Body of pancreas (tissue), 4 donors: ENCODE measurements around the gene GNB5. TPM values are rescaled to one million over a fixed set of nuclear protein-coding genes. Genes with fewer than 3 reads are reported as not detected.

Experiments used
- ATAC-seq: fragments of 150-250 bp; one replicate; pipeline ENCODE4 v1.9.1; 2016
- DNase-seq, 4 donors: peaks; one replicate each; pipeline ENCODE4 v3.0.0-alpha.2; 2019
- H3K27ac ChIP-seq, 4 donors: fragments of 200-600 bp; sonication (generic); 1 replicate in 3 of 4; 2 replicates in 1 of 4; pipeline versions ENCODE4 v1.5.1 to v1.6.1; 2016 to 2019; ENCODE audit warnings: mild to moderate bottlenecking in 1 of 4, mixed read lengths in 1 of 4, moderate library complexity in 1 of 4
- H3K27me3 ChIP-seq, 2 donors: fragments of 200-600 bp; sonication (generic); one replicate each; pipeline ENCODE4 v1.6.0; 2016; ENCODE audit warnings: mild to moderate bottlenecking in 1 of 2
- H3K36me3 ChIP-seq, 2 donors: fragments of 200-600 bp; sonication (generic); replicated peaks in 1 of 2; 2 replicates each; pipeline ENCODE4 v1.5.1; 2016; ENCODE audit warnings: low read depth in 2 of 2; ENCODE audit not compliant: insufficient read depth in 1 of 2
- H3K4me1 ChIP-seq: fragments of 200-600 bp; sonication (generic); one replicate; pipeline ENCODE4 v1.6.0; 2016
- H3K4me3 ChIP-seq, 2 donors: fragments of 200-600 bp; sonication (generic); 1 replicate in 1 of 2; 2 replicates in 1 of 2; pipeline ENCODE4 v1.5.1; 2016 to 2019
- H3K9me3 ChIP-seq, 3 donors: fragments of 200-600 bp; sonication (generic); 1 replicate in 2 of 3; 2 replicates in 1 of 3; pipeline ENCODE4 v1.5.1; 2016
- POLR2A ChIP-seq, 3 donors: fragments of 450-650 bp; IDR thresholded peaks; one replicate each; pipeline ENCODE4 v1.6.1; 2016; ENCODE audit warnings: antibody characterized with exemption in 3 of 3, mild to moderate bottlenecking in 2 of 3
- WGBS, 2 donors: methylation state at CpG; one replicate each; pipeline ENCODE4 v1.1.5; 2017; 5-methylcytosine and 5-hydroxymethylcytosine counted together
- intact Hi-C: fragments of 100-400 bp; cut with DNase I; formaldehyde crosslinking; loops from one replicate; pipeline ENCODE4 v1.15.1; 2023
- total RNA-seq, 2 donors: library from RNA; depleted of rRNA; stranded (reverse); fragments of >200 nt; gene quantifications; one replicate each; pipeline ENCODE4 v1.1.0, GENCODE V29; 2016
- TF ChIP-seq, protein P1 (sequence below), 7 experiments: fragments of 450-650 bp in 4 of 7; fragments of 200-600 bp in 3 of 7; sonication (generic) in 3 of 7; IDR thresholded peaks; one replicate each; pipeline ENCODE4 v1.5.1; 2016 to 2019; ENCODE audit warnings: antibody characterized with exemption in 7 of 7

GNB5 gene
- total RNA-seq, 2 donors from 2014 or later, result 15.8 to 25.2 TPM

DNA sequence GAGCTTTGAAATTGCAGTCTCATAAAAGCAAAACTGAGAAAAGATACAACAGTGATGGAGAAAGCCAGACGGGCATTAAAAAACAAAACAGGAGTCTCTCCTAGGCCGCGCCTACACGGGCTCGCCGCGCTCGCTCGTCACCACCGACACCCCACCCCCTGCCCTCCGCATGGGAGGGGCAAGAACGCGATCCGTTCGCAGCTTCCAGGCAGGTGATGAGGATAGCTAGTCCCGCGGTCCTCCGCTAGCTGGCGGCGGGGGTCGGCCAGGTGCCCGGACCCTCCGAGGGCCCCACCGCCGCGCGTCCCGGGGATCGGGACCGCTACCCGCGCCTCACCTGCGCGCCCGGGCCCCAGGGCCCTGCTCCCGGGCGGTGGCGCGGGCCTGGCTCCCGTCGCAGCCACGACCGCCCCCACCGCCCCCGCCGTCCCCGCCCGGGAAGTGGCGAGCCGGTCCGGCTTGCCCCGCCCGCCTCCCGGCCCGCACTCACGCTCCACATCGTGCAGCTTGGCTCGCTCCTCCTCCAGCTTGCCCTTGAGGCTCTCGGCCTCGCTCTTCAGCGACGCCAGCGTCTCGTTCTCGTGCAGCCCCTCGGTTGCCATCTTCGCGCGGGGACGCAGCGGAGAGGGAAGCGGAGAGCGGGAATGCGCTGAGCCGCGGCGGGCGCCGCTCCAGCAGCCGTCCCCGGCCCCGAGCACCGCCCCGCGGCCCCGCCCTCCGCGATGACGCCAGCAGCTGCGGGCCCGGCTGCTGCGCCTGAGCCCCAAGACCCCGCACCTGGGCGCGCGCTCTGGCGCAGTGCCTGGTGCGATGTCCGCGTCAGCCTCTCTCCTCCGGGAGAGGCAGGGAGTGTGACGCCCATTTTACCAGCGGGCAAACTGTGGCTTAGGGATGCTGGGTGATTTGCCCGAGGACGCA is 11.7 kb downstream of the GNB5 start:
- DNase-seq (peak; percentile 81 to 87 (median 85)), ATAC-seq (peak; percentile 86)
- TF ChIP-seq POLR2A (IDR thresholded peaks at IDR 0.05), result peak; percentile 51 to 74 (median 62)
- TF ChIP-seq, protein P1, sequence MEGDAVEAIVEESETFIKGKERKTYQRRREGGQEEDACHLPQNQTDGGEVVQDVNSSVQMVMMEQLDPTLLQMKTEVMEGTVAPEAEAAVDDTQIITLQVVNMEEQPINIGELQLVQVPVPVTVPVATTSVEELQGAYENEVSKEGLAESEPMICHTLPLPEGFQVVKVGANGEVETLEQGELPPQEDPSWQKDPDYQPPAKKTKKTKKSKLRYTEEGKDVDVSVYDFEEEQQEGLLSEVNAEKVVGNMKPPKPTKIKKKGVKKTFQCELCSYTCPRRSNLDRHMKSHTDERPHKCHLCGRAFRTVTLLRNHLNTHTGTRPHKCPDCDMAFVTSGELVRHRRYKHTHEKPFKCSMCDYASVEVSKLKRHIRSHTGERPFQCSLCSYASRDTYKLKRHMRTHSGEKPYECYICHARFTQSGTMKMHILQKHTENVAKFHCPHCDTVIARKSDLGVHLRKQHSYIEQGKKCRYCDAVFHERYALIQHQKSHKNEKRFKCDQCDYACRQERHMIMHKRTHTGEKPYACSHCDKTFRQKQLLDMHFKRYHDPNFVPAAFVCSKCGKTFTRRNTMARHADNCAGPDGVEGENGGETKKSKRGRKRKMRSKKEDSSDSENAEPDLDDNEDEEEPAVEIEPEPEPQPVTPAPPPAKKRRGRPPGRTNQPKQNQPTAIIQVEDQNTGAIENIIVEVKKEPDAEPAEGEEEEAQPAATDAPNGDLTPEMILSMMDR (IDR thresholded peaks at IDR 0.05), result no peak
- H3K9me3 ChIP-seq, result no peaks in the 10 kb centered on the region
- no peaks in the 10 kb centered on the region for H3K36me3 ChIP-seq
- H3K27me3 ChIP-seq, result no peaks in the 10 kb centered on the region
- peaks cover 30% of the 10 kb centered on the region for H3K4me1 ChIP-seq
- intact Hi-C loops, result no loop called here
- peak overlapping the region; percentile 82 to 95 (median 90) for H3K27ac ChIP-seq
- peak overlapping the region; percentile 32 to 46 for H3K4me3 ChIP-seq
- WGBS, 2 donors, result 0 to 1% methylated on average over 15 to 80 of the region's 105 CpGs

DNA sequence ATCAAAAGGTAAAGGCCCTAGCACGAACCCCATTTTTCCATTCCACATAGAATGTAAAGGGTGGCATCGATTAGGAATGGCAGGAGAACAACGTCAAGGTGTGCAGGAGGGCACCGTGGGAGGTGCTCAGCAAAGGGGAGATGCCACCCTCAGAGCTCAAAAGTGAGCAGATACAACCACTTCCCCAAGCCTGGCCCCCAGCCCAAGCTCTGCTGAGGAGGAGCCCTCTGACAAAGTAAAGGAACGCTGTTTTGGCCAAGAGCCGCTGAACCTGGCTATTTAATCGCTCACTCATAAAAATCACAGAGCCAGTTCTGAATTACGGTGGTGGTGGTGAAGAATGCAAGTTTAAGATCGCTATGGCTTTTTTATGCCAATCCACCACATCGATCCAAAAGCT is 12.4 kb downstream of the GNB5 start:
- Histone ChIP-seq H3K4me1 (peaks cover 22% of the 10 kb centered on the region), H3K36me3 (no peaks in the 10 kb centered on the region), H3K4me3 (peak overlapping the region in 1 of 2 donors; percentile 46), H3K27ac (peak overlapping the region; percentile 82 to 95 (median 90)), H3K9me3 (no peaks in the 10 kb centered on the region), H3K27me3 (no peaks in the 10 kb centered on the region)
- peak; percentile 19 to 34 (median 31) for DNase-seq
- ATAC-seq, result peak; percentile 7
- intact Hi-C loops, result no loop called here
- WGBS, 2 donors, result 13 to 14% methylated on average over 10 of the region's 10 CpGs
- TF ChIP-seq, protein P1 (IDR thresholded peaks at IDR 0.05), result no peak
- no peak for TF ChIP-seq POLR2A (IDR thresholded peaks at IDR 0.05)

DNA sequence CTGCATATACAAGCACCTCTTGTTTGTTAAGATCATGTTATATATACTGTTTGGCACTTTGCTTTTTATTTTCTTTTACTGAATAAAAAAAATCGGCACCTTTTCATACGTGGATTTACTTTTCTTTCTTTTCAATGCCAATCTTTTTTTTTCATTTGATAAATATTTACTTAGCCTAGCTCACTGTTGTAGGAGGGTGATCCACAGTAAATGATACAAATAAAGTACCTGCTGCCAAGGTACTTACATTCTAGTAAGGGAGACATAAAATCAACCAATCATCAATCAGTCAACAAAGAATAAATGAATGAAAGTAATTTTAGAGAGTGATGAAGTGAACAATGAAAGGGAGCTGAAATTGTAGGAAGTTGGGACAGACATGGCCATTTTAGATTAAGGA is 18.3 kb downstream of the GNB5 start:
- no peaks in the 10 kb centered on the region for H3K9me3 ChIP-seq
- intact Hi-C loops, result no loop called here
- H3K36me3 ChIP-seq, result no peaks in the 10 kb centered on the region
- peaks cover 9% of the 10 kb centered on the region for H3K4me1 ChIP-seq
- ATAC-seq (peak; percentile 41), DNase-seq (no peak)
- no peaks in the 10 kb centered on the region for H3K27me3 ChIP-seq
- TF ChIP-seq POLR2A (IDR thresholded peaks at IDR 0.05), result no peak
- TF ChIP-seq, protein P1 (IDR thresholded peaks at IDR 0.05), result no peak
- no peak overlapping the region for H3K27ac ChIP-seq
- H3K4me3 ChIP-seq, result no peak overlapping the region
- WGBS, 2 donors, result 15 to 24% methylated on average over 2 of the region's 2 CpGs

DNA sequence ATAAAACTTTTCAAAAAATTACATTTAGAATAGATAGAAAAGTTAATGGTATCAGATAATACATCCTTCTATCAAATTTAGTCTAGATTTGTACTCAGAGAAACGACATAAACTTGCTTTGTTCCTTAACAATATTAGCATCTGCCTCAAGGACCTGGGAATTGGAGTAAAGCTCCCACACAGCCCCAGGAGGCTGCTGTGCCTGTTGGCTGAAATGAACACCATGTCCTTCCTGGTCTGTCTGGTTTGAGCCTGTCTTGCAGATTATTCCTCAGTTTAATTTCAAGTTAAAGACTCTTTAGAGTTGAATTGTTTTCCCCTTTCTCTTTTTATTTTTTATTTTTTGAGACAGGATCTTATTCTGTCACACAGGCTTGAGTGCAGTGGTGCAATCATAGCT is 19.4 kb downstream of the GNB5 start:
- H3K4me3 ChIP-seq, result no peak overlapping the region
- no peaks in the 10 kb centered on the region for H3K27me3 ChIP-seq
- ATAC-seq (no peak), DNase-seq (no peak)
- WGBS, 2 donors, result 0 to 3% methylated on average over 1 of the region's 1 CpG
- intact Hi-C loops, result no loop called here
- no peak overlapping the region for H3K27ac ChIP-seq
- TF ChIP-seq, protein P1 (IDR thresholded peaks at IDR 0.05), result no peak
- no peak for TF ChIP-seq POLR2A (IDR thresholded peaks at IDR 0.05)
- H3K4me1 ChIP-seq, result peaks cover 9% of the 10 kb centered on the region
- no peaks in the 10 kb centered on the region for H3K36me3 ChIP-seq
- no peaks in the 10 kb centered on the region for H3K9me3 ChIP-seq
